MM.1S (cell line): ENCODE measurements around the gene TMEM106C.
A peak's percentile ranks its signal among the peaks of the same experiment; 100 is the strongest.

Source experiments
- DNase-seq: peaks from one replicate; pipeline ENCODE4 v3.0.0-alpha.2; 2015
- H2AFZ ChIP-seq: fragments of 300-600 bp; sonication (generic); 2 replicates; pipeline ENCODE4 v1.6.0; 2016; ENCODE audit warnings: antibody characterized with exemption, low read length
- H3F3A ChIP-seq: fragments of 300-600 bp; sonication (generic); 2 replicates; pipeline ENCODE4 v1.6.1; 2016; ENCODE audit warnings: mild to moderate bottlenecking, antibody characterized with exemption, low read length, moderate library complexity, mixed read lengths; ENCODE audit not compliant: insufficient read depth
- H3K27ac ChIP-seq: fragments of 300-600 bp; sonication (generic); 2 replicates; pipeline ENCODE4 v1.5.1; 2016; ENCODE audit warnings: mild to moderate bottlenecking, low read length
- H3K27me3 ChIP-seq: fragments of 300-600 bp; sonication (generic); replicated peaks from 2 replicates; pipeline ENCODE4 v1.6.0; 2016; ENCODE audit warnings: low read length; ENCODE audit not compliant: insufficient read depth
- H3K36me3 ChIP-seq: fragments of 300-600 bp; sonication (generic); replicated peaks from 2 replicates; pipeline ENCODE4 v1.6.1; 2016; ENCODE audit warnings: mild to moderate bottlenecking, low read length, mixed read lengths; ENCODE audit not compliant: insufficient read depth
- H3K4me1 ChIP-seq: fragments of 300-600 bp; sonication (generic); 2 replicates; pipeline ENCODE4 v1.6.1; 2016; ENCODE audit warnings: low read length, mixed read lengths
- H3K4me2 ChIP-seq: fragments of 300-600 bp; sonication (generic); 2 replicates; pipeline ENCODE4 v1.6.0; 2016; ENCODE audit warnings: low read depth, low read length
- H3K4me3 ChIP-seq: fragments of 300-600 bp; sonication (generic); 2 replicates; pipeline ENCODE4 v1.5.1; 2016; ENCODE audit warnings: low read length, mixed read lengths
- H3K79me2 ChIP-seq: fragments of 300-600 bp; sonication (generic); 2 replicates; pipeline ENCODE4 v1.6.1; 2016; ENCODE audit warnings: mixed run types, low read length, mixed read lengths
- H3K9ac ChIP-seq: fragments of 300-600 bp; sonication (generic); 2 replicates; pipeline ENCODE4 v1.6.1; 2016; ENCODE audit warnings: low read length, mixed read lengths
- H3K9me2 ChIP-seq: fragments of 300-600 bp; sonication (generic); replicated peaks from 2 replicates; pipeline ENCODE4 v1.6.1; 2016; ENCODE audit warnings: mild to moderate bottlenecking, low read length, mixed read lengths; ENCODE audit not compliant: insufficient read depth
- H3K9me3 ChIP-seq: fragments of 300-600 bp; sonication (generic); replicated peaks from 2 replicates; pipeline ENCODE4 v1.6.1; 2016; ENCODE audit warnings: mild to moderate bottlenecking, low read length, mixed read lengths; ENCODE audit not compliant: insufficient read depth
- H4K20me1 ChIP-seq: fragments of 300-600 bp; sonication (generic); 2 replicates; pipeline ENCODE4 v1.6.1; 2016; ENCODE audit warnings: mild to moderate bottlenecking, low read length, moderate library complexity, mixed read lengths; ENCODE audit not compliant: insufficient read depth
- CTCF ChIP-seq: fragments of 300-600 bp; sonication (generic); IDR thresholded peaks from 2 replicates; pipeline ENCODE4 v1.5.1; 2016; ENCODE audit warnings: antibody characterized with exemption, low read length, mixed read lengths
- EZH2 ChIP-seq: fragments of 300-600 bp; sonication (generic); optimal IDR thresholded peaks from 2 replicates; pipeline ENCODE3; 2017; ENCODE audit warnings: low read depth, mild to moderate bottlenecking, antibody characterized with exemption, low read length, mixed read lengths
- EZH2phosphoT487 ChIP-seq: fragments of 300-600 bp; sonication (generic); IDR thresholded peaks from 2 replicates; pipeline ENCODE4 v1.6.1; 2018; ENCODE audit warnings: antibody characterized with exemption, low read length

Gene TMEM106C

GRCh38 chr12:47989666-47990065 lies 26.3 kb downstream of the TMEM106C start:
- no peak overlapping the region for H3K4me2 ChIP-seq
- TF ChIP-seq CTCF (no peak), EZH2phosphoT487 (no peak), EZH2 (no peak)
- no peak overlapping the region for H3K9ac ChIP-seq
- no peak overlapping the region for H3K27ac ChIP-seq
- no peak for DNase-seq
- H3K4me3 ChIP-seq = no peak overlapping the region
- H3K36me3 ChIP-seq = no peaks in the 10 kb centered on the region
- no peaks in the 10 kb centered on the region for H3K9me2 ChIP-seq
- H3K27me3 ChIP-seq = no peaks in the 10 kb centered on the region
- no peaks in the 10 kb centered on the region for H3K79me2 ChIP-seq
- no peaks in the 10 kb centered on the region for H3K4me1 ChIP-seq
- H4K20me1 ChIP-seq = no peaks in the 10 kb centered on the region
- no peak overlapping the region for H2AFZ ChIP-seq
- H3F3A ChIP-seq = no peaks in the 10 kb centered on the region
- no peaks in the 10 kb centered on the region for H3K9me3 ChIP-seq

- Histone ChIP-seq H3F3A (no peaks in the 10 kb centered on the region), H3K27ac (no peak overlapping the region), H2AFZ (no peak overlapping the region), H3K79me2 (no peaks in the 10 kb centered on the region), H3K36me3 (no peaks in the 10 kb centered on the region), H3K4me1 (no peaks in the 10 kb centered on the region), H3K9me2 (no peaks in the 10 kb centered on the region), H3K4me3 (no peak overlapping the region), H3K27me3 (no peaks in the 10 kb centered on the region), H3K9me3 (no peaks in the 10 kb centered on the region), H4K20me1 (no peaks in the 10 kb centered on the region), H3K4me2 (no peak overlapping the region), H3K9ac (no peak overlapping the region)
- peak; percentile 12 for DNase-seq
- TF ChIP-seq CTCF = no peak
Measured at GRCh38 chr12:47990351-47991105, 27.1 kb downstream of the TMEM106C start.

GRCh38 chr12:47991106-47992061 lies 28.0 kb downstream of the TMEM106C start:
- Histone ChIP-seq H3K4me2 (no peak overlapping the region), H3K4me1 (no peaks in the 10 kb centered on the region), H3K9me3 (no peaks in the 10 kb centered on the region), H2AFZ (no peak overlapping the region), H3K36me3 (no peaks in the 10 kb centered on the region), H3K27ac (no peak overlapping the region), H4K20me1 (no peaks in the 10 kb centered on the region), H3K27me3 (no peaks in the 10 kb centered on the region), H3F3A (no peaks in the 10 kb centered on the region), H3K9me2 (no peaks in the 10 kb centered on the region), H3K9ac (no peak overlapping the region), H3K4me3 (no peak overlapping the region), H3K79me2 (no peaks in the 10 kb centered on the region)
- TF ChIP-seq EZH2 (no peak), CTCF (no peak), EZH2phosphoT487 (no peak)
- DNase-seq = no peak
